ENCODE results near the gene PLIN3. TPM values are rescaled to one million over a fixed set of nuclear protein-coding genes. Genes with fewer than 3 reads are reported as not detected.
"Not testable (repeated sequence)": the region's sequence is repeated elsewhere in the genome, so short reads cannot be mapped to it uniquely, and the experiment has no call there.

Gene PLIN3
- polyA plus RNA-seq, 3 donors, result 41.0 to 56.2 (median 50.9) TPM

GRCh38 chr19:4906963-4907362, 39.5 kb upstream of the PLIN3 start:
- DNase-seq (ENCODE audit: extremely low read depth in 1 of 11, low read depth in 9 of 11, low spot score in 4 of 11), result no peak

- DNase-seq (ENCODE audit: extremely low read depth in 1 of 11, low read depth in 9 of 11, low spot score in 4 of 11), result no peak
Observed at GRCh38 chr19:4904481-4904880, 37.0 kb upstream of the PLIN3 start.

- no peak for DNase-seq (ENCODE audit: extremely low read depth in 1 of 11, low read depth in 9 of 11, low spot score in 4 of 11)
Observed at GRCh38 chr19:4902796-4903195, 35.3 kb upstream of the PLIN3 start, which contains the start of gene ARRDC5. Gene ARRDC5 (minus strand): TSS chr19:4902896. CDS start chr19:4902825, 71 bp downstream.

GRCh38 chr19:4900879-4901278, 33.4 kb upstream of the PLIN3 start:
- DNase-seq (ENCODE audit: extremely low read depth in 1 of 11, low read depth in 9 of 11, low spot score in 4 of 11), result not testable (repeated sequence)

GRCh38 chr19:4897146-4897545, 29.7 kb upstream of the PLIN3 start:
- DNase-seq (ENCODE audit: extremely low read depth in 1 of 11, low read depth in 9 of 11, low spot score in 4 of 11), result no peak

- no peak for DNase-seq (ENCODE audit: extremely low read depth in 1 of 11, low read depth in 9 of 11, low spot score in 4 of 11)
Observed at GRCh38 chr19:4896372-4896771, 28.9 kb upstream of the PLIN3 start.

GRCh38 chr19:4892962-4893361, 25.5 kb upstream of the PLIN3 start:
- DNase-seq (ENCODE audit: extremely low read depth in 1 of 11, low read depth in 9 of 11, low spot score in 4 of 11), result not testable (repeated sequence)

GRCh38 chr19:4891066-4891465, 23.6 kb upstream of the PLIN3 start:
- no peak for DNase-seq (ENCODE audit: extremely low read depth in 1 of 11, low read depth in 9 of 11, low spot score in 4 of 11)

- DNase-seq (ENCODE audit: extremely low read depth in 1 of 11, low read depth in 9 of 11, low spot score in 4 of 11), result no peak
Observed at GRCh38 chr19:4889034-4889815, 21.8 kb upstream of the PLIN3 start.

- DNase-seq (ENCODE audit: extremely low read depth in 1 of 11, low read depth in 9 of 11, low spot score in 4 of 11), result not testable (repeated sequence)
Observed at GRCh38 chr19:4887803-4888202, 20.3 kb upstream of the PLIN3 start.

- not testable (repeated sequence) for DNase-seq (ENCODE audit: extremely low read depth in 1 of 11, low read depth in 9 of 11, low spot score in 4 of 11)
Observed at GRCh38 chr19:4884993-4885392, 17.5 kb upstream of the PLIN3 start.

- DNase-seq (ENCODE audit: extremely low read depth in 1 of 11, low read depth in 9 of 11, low spot score in 4 of 11), result not testable (repeated sequence)
Observed at GRCh38 chr19:4882874-4883273, 15.4 kb upstream of the PLIN3 start.

GRCh38 chr19:4879041-4879440, 11.6 kb upstream of the PLIN3 start:
- DNase-seq (ENCODE audit: extremely low read depth in 1 of 11, low read depth in 9 of 11, low spot score in 4 of 11), result no peak

- peak in 1 of 11 donors; percentile 13 for DNase-seq (ENCODE audit: extremely low read depth in 1 of 11, low read depth in 9 of 11, low spot score in 4 of 11)
Observed at GRCh38 chr19:4878491-4878968, 11.1 kb upstream of the PLIN3 start.

- peak in 1 of 11 donors; percentile 17 for DNase-seq (ENCODE audit: extremely low read depth in 1 of 11, low read depth in 9 of 11, low spot score in 4 of 11)
Observed at GRCh38 chr19:4877753-4878490, 10.5 kb upstream of the PLIN3 start.

- no peak for DNase-seq (ENCODE audit: extremely low read depth in 1 of 11, low read depth in 9 of 11, low spot score in 4 of 11)
Observed at GRCh38 chr19:4873930-4874329, 6.5 kb upstream of the PLIN3 start.

GRCh38 chr19:4871711-4872110, 4.2 kb upstream of the PLIN3 start:
- DNase-seq (ENCODE audit: extremely low read depth in 1 of 11, low read depth in 9 of 11, low spot score in 4 of 11), result no peak

- DNase-seq (ENCODE audit: extremely low read depth in 1 of 11, low read depth in 9 of 11, low spot score in 4 of 11), result no peak
Observed at GRCh38 chr19:4870025-4870700, 2.7 kb upstream of the PLIN3 start.

GRCh38 chr19:4868286-4868834, 893 bp upstream of the PLIN3 start:
- no peak for DNase-seq (ENCODE audit: extremely low read depth in 1 of 11, low read depth in 9 of 11, low spot score in 4 of 11)
